OCI-M1 (cell line): Measurements from ENCODE around the gene PPM1F.
A peak's percentile ranks its signal among the peaks of the same experiment; 100 is the strongest.

Source experiments
- DNase-seq: peaks from one replicate; lab custom pipeline; 2025; lab: John Stamatoyannopoulos, UW

The PPM1F gene

DNA sequence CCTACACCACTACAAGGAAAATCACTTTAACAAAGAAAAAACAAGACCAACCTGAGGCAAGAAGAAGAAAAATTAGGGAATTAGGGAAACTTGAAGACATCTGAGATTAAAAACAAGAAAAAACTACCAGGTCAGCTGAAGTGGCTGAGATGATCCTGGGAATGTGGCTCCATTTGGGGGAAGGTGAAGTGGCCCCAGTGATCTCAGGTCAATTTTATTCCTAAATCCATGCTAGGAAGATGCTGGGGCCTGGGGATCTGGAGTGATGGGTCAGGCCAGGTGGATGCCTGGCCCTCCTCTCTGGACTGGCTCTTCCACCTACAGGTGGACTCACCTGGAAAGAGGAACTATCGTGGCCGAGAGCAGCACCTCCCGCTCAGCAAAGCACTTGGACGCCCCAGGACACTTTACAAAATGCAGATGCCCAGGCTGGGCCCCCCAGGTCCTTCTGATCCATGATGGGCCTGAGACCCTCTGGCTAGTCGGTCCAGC, 23.3 kb upstream of the PPM1F start:
- DNase-seq: no peak

GRCh38 chr22:21975273-21975672, 22.6 kb upstream of the PPM1F start:
- DNase-seq: no peak

- DNase-seq: no peak
Observed at GRCh38 chr22:21974058-21974649, 21.5 kb upstream of the PPM1F start.

DNA sequence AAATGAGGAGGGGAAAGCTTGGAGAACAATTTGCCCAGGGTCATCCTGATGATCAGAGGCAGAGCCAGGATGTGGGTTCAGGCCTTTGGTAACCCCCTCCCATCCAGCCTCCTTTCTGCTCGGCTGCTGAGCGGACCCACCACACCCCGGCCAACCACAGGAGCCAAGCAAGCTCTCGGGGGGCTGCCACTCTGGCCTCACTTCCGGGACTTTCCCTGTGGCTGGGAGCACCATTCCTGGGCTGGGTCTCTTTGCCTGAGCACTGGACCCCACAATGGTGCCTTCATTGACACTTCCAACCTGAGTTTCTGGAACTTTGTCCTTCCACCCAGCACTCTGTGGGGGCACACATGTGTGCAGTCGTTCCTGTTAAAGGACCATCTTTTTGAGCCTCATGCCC, 20.2 kb upstream of the PPM1F start:
- no peak for DNase-seq

DNA sequence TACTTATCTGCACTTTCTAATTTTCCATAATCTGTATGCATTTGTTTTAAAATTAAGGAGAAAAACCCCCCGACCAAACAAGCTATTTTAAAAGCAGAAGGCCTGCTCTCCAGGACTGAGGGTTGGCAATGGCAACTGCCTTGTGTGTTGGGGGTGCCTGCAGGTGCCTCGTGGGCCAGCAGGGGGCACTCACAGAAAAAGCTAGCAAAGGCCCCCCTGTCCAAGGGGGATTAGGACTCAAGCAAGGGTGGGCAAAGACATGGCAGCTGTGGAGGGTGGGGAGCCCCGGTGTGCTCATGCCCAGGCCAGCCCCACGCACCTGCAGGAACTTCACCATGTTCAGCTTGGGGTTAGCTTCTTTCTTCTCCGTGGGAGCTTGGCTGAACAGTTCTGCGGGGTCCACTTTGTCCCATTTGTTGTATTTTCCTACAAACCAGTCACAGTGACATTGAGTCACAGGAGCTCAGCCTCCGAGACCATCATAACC, 19.7 kb upstream of the PPM1F start:
- peak; percentile 74 for DNase-seq

DNA sequence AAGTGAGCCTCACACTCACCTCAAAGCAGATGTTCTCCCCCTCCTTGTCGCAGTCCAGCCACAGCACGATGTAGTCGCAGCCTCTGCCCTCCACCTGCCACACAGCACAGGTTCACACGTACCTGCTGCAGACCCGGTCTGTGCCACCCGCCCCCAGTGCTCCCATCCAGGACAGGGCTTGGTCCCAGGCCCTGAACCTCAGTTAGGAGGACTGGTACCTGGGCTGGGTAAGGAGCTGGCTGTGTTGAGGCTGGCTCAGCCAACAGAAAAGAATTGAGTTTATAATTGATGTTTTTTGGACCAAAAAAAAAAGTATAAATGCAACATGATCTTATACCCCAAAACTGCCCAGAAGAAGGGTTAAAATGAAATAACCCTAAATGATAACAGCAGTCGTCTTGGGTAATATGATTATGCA, 19.2 kb upstream of the PPM1F start:
- DNase-seq: no peak

DNA sequence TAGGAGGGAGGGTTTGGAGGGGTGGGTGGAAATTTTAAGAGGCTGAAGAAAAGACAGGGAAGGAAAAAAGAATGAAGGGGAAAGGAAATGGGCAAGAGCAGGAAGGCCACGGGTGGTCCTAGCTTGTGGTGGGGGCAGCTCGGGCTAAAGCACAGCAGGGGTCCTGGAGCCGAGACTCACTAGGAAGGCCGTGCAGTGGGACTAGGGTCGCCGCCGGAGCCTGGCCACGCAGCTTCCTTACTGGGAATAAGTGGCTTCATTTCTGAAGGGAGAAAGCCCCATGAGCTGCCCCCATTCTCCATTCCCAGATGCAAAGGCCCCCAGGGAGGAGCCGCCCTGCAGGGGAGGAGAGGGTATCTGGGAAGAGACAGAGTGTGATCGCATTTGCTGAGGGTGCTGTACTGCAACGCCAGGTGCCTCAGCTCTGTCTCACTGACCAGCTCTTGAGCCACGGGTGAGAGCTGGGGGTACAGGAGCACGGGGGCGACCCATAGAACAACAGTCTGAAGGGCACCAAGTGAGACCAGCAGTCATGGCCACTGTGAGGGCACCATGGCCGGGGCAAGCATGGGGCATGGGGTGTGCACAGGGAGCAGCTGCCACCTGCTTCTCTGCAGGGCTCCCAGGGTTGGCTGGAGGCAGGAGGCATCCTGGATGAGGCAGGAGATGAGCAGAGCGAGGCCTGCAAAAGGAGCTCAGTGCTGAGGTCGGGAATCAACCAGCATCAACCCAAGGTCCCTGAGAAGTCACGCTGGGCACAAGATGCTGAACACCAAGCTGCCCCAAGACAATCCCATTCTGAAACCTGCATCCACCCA, 18.4 kb upstream of the PPM1F start:
- DNase-seq: no peak

- DNase-seq: no peak
Observed at GRCh38 chr22:21970037-21970799, 17.6 kb upstream of the PPM1F start.

DNA sequence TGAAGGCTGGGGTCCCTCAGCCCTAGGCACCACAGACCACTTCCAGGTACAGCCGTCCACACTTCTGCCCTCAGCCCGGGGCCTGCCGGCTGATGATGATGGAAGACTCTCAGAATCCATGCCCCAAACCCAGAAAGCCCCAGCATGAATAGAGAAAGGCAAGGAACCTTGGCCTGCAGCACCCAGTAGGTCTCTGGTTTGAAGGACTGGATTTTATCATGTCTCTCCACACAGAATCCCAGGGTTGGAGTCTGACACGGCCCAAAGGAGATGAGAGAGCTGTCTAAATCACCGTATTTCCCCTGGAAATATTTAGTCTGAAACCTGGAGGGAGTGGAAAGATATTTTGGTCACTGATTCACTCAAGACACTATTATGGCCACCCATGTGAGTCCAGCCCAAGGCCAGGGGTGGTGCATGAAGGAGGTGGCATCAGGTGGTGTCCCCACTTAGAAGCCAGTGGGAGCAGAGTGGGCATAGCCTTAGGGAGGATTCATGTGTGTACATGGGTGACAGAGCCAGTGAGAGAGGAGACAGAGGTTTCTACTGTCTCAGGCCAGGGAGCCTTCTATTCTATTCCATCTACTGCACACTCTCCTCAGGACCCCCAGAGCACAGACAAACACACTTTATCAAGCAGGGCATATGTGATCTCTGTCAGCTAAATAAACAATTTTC, 15.9 kb upstream of the PPM1F start:
- no peak for DNase-seq

DNA sequence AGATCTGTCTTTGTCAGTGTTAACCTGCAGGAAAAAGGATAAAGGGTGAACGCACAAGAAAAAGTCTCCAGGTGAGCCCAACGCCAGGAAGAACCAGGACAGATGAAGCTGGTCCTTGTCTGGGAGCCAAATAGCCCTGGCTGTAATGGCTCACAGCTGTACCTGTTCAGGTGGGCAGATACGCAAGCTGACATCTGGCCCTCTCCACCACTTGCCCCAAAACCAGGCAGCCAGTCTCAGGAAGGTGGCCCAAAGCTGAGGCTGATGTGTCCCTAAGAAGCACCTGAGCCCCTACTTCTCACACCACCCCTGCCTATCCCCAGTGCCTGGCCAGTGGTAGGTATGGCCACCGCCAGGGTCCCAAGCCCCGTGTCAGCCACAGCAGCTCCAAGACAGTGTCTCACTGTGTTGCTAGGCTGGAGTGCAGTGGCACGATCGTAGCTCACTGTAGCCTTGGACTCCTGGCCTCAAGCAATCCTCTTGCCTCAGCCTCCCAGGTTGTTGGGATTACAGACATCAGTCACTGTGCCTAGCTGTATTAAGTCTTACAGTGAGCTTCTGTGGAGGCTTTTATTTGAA, 15.1 kb upstream of the PPM1F start:
- DNase-seq: no peak

DNA sequence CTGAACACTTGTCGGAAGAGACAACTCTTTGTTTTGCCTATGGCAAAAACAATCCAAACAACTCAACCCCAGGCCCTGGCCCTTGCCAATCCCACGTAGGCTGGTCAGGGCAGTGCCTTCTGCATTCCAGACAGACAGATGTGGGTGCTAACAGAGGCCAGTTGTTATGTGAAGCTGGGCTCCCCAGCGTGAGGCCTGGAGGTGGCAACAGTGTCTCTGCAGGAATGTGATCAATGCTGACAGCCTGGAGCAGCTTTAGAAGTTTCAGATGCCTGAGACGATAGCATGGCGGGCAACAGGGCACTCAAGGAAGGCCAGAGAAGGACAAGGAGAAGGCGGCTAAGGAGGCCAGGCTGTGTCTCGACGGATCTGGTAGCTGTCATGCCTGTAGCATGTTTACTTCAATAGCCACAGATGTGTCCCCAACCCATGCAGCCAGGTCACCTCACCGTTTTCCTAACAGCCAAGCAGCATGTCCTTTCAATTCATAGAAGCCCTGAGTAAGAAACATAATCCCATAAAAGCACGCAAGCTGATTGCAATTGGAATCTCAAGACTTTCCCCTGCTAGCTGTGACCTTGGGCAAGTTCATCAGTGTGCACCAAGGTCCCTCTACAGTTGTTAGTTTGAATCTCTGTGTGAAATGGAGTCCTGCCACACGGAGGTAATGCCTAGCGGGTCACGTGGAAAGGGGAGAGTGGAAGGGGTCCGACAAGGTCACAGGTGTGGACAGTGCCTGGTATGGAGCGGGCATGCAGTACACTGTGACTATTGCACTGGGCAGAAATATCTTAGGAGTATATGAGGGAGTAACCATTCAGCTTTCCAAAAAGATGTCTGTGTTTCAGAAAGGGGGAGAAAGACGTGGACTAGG, 14.2 kb upstream of the PPM1F start:
- DNase-seq: no peak

- no peak for DNase-seq
Observed at GRCh38 chr22:21965762-21966288, 13.2 kb upstream of the PPM1F start.

DNA sequence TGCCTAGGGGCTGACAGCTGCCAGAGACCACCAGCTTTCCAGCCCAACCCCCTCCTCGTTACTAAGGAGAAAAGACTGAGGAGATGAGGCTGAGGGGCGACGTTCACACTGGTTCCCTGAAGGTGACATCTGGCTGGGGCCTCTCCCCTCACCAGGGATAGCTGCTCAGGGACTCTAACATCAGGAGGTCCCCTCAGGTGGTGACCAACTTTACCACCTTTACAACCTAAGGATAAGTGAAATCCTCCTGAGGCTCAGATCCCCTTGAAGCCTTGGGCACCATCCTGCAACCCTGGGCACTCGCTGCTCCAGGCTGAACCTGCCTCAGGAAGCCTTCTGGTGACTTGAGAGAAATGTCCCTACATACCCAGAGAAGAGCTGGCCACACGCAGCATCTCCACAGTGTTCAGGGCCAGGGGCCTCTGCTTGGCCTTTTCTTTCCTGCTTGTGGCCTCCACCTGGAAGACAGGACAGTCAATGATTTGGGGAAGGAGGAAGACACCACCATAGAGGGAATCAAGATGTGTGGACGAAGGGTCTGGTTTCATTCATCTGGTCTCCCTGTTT, 12.4 kb upstream of the PPM1F start:
- DNase-seq: no peak

DNA sequence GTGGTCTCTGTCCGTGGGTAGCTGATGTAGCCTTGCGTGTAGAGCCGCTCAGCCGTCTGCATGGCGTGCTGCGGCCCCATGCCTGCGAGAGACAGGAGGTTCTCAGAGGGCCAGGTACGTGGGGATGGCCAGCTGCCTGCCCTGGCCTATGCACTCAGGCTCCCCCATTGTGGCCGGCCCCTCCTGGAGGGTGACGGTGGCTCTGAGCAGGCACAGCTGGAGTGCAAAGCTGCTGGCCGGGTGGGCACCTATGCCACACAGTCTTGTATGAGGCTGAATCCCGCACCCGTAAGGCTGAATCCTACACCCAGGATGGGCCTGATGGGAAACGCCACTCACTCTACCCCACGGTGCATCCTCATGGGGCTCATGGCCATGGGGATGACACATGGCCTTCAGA, 11.6 kb upstream of the PPM1F start:
- no peak for DNase-seq

- no peak for DNase-seq
Observed at GRCh38 chr22:21963790-21964211, 11.2 kb upstream of the PPM1F start.

GRCh38 chr22:21963286-21963685, 10.6 kb upstream of the PPM1F start:
- no peak for DNase-seq

- no peak for DNase-seq
Observed at GRCh38 chr22:21962655-21962949, 10.0 kb upstream of the PPM1F start.

GRCh38 chr22:21961886-21962654, 9.4 kb upstream of the PPM1F start:
- no peak for DNase-seq

DNA sequence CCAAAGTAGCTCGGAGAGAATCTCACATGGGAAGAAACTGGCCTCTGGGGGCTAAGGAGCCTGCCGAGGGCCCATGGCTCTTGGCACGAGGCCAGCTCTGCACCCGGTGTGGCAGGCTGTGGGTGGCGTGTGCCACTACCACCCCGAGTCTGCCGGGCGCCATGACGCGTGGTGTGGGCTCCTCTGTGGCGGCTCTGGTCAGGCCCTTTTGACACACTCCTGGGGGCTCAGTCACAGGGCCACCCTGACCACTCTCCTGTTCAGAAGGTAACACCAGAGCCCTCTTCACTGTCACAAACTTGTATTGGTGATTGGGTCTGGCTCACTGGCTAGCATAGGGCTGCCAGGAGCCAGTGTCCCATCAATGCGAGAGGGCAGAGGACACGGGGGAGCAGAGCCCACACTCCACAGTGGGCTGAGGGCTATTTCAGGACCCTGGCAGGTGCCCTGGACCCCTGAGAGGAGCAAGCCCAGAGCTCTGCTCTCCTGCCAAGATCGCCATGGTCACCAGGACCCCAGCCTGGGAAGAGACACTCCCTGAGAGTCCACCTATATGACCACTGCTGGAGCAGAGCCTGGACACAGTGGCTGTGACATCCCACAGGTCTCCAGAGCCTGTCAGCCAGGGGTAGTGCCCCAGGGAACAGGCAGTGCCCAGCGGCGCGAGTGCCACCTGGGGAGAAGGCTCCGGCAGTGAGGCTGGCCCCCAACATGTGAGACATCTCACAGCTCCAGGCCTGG, 8.6 kb upstream of the PPM1F start:
- DNase-seq: no peak
